BLaER1 (cell line): ENCODE results near the gene DHCR7.
A peak's percentile ranks its signal among the peaks of the same experiment; 100 is the strongest.

Source experiments
- H3K27ac ChIP-seq: shearing (Covaris generic); formaldehyde crosslinking; 2 replicates; pipeline ENCODE4 v1.8.1; 2022
- H3K27me3 ChIP-seq: shearing (Covaris generic); formaldehyde crosslinking; 2 replicates; pipeline ENCODE4 v1.8.1; 2022
- H3K36me3 ChIP-seq: shearing (Covaris generic); formaldehyde crosslinking; 2 replicates; pipeline ENCODE4 v1.8.1; 2022
- H3K4me1 ChIP-seq: shearing (Covaris generic); formaldehyde crosslinking; 2 replicates; pipeline ENCODE4 v1.8.1; 2022
- H3K4me2 ChIP-seq: shearing (Covaris generic); formaldehyde crosslinking; 2 replicates; pipeline ENCODE4 v1.8.1; 2022
- H3K4me3 ChIP-seq: shearing (Covaris generic); formaldehyde crosslinking; 2 replicates; pipeline ENCODE4 v1.8.1; 2022
- H3K9ac ChIP-seq: shearing (Covaris generic); formaldehyde crosslinking; 2 replicates; pipeline ENCODE4 v1.8.1; 2022
- H3K9me3 ChIP-seq: shearing (Covaris generic); formaldehyde crosslinking; 2 replicates; pipeline ENCODE4 v1.8.1; 2022
- H4K20me1 ChIP-seq: shearing (Covaris generic); formaldehyde crosslinking; 2 replicates; pipeline ENCODE4 v1.8.1; 2022
- Cebpa-rat ChIP-seq: shearing (Covaris generic); IDR thresholded peaks from 2 replicates; pipeline ENCODE4 v1.8.1; 2022

The DHCR7 gene, protein sequence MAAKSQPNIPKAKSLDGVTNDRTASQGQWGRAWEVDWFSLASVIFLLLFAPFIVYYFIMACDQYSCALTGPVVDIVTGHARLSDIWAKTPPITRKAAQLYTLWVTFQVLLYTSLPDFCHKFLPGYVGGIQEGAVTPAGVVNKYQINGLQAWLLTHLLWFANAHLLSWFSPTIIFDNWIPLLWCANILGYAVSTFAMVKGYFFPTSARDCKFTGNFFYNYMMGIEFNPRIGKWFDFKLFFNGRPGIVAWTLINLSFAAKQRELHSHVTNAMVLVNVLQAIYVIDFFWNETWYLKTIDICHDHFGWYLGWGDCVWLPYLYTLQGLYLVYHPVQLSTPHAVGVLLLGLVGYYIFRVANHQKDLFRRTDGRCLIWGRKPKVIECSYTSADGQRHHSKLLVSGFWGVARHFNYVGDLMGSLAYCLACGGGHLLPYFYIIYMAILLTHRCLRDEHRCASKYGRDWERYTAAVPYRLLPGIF

DNA sequence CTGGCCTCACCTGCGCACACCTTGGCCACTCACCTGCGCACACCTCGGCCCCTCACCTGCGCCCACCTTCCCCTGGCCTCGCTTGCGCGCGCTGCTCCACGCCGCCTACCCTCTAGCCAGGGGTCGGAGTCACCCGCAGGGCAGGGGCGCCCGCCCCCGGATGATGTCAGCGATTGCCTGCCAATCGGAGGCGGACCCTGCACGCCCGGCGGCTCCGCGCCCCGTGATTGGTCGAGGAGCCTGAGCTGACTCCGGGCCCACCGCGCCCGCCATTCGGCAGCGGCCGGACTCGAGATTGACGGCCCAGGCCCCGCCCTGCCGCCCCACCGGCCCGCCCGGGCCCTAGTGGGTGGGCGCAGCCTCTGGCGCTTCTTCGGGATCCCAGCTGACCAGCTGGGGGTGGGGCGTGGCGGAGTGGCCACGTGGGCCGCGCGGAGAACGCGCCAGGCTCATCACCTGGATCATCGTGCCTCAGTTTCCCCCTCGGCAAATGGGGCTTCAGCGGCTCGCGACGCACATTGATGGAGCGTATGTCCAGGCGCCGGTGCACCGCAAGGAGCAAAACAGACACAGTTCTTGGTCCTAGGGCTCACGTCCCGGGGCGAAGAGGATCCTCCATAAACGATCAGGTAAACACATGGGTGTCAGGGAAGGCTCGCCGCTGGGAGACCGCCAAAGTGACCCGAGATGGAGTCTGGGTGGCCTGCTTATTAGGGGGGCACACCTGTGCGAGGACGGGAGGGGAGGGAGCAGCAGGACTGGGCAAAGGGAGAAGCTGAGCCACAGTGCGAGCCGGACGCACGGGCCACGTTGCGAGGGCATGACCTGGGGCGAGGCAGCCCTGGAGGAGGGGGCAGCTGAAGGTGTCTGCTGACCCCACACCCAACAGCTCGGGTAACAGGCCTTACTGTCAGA is at the start of gene DHCR7:
Gene DHCR7 (minus strand): TSS at position 137 of the 915 bp plus-strand sequence. CDS start 3,441 bp downstream, outside the sequence.
- peak within 1 kb of the TSS; percentile 82 for H3K9ac ChIP-seq
- peak within 1 kb of the TSS; percentile 95 for H3K4me2 ChIP-seq
- H4K20me1 ChIP-seq = peaks cover 5% of the 10 kb centered on the region
- H3K36me3 ChIP-seq = peaks cover 35% of the 10 kb centered on the region
- H3K27ac ChIP-seq = peak within 1 kb of the TSS; percentile 62
- H3K9me3 ChIP-seq = peaks cover 17% of the 10 kb centered on the region
- H3K27me3 ChIP-seq = no peaks in the 10 kb centered on the region
- H3K4me3 ChIP-seq = peak within 1 kb of the TSS; percentile 78
- TF ChIP-seq Cebpa-rat = no peak
- peaks cover 54% of the 10 kb centered on the region for H3K4me1 ChIP-seq

DNA sequence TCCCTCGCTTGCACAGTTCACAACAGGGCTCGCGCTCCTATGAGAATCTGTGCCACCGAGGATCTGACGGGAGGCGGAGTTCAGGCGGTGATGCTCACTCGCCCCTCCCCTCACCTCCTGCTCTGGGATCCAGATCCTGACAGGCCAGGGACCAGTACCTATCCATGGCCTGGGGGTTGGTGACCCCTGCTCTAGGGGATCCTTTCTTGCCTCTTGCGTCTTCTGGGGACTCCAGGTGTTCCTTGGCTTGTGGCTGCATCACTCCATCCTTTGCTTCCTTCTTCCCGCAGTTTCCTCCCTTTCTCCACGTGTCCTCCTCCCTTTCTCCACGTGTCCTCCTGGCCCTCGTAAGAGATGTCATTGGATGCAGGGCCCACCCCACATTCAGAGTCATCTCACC is 48.2 kb upstream of the DHCR7 start:
- H3K9me3 ChIP-seq = peaks cover 42% of the 10 kb centered on the region
- H3K27me3 ChIP-seq = no peaks in the 10 kb centered on the region
- peak overlapping the region; percentile 70 for H3K27ac ChIP-seq
- H3K4me1 ChIP-seq = peaks cover 72% of the 10 kb centered on the region
- no peak overlapping the region for H3K4me2 ChIP-seq
- TF ChIP-seq Cebpa-rat = no peak
- H3K36me3 ChIP-seq = peaks cover 97% of the 10 kb centered on the region
- H3K4me3 ChIP-seq = 0 out of 2 replicates have a peak overlapping the region, but pooled peaks have one; percentile 10
- H4K20me1 ChIP-seq = no peaks in the 10 kb centered on the region
- no peak overlapping the region for H3K9ac ChIP-seq

DNA sequence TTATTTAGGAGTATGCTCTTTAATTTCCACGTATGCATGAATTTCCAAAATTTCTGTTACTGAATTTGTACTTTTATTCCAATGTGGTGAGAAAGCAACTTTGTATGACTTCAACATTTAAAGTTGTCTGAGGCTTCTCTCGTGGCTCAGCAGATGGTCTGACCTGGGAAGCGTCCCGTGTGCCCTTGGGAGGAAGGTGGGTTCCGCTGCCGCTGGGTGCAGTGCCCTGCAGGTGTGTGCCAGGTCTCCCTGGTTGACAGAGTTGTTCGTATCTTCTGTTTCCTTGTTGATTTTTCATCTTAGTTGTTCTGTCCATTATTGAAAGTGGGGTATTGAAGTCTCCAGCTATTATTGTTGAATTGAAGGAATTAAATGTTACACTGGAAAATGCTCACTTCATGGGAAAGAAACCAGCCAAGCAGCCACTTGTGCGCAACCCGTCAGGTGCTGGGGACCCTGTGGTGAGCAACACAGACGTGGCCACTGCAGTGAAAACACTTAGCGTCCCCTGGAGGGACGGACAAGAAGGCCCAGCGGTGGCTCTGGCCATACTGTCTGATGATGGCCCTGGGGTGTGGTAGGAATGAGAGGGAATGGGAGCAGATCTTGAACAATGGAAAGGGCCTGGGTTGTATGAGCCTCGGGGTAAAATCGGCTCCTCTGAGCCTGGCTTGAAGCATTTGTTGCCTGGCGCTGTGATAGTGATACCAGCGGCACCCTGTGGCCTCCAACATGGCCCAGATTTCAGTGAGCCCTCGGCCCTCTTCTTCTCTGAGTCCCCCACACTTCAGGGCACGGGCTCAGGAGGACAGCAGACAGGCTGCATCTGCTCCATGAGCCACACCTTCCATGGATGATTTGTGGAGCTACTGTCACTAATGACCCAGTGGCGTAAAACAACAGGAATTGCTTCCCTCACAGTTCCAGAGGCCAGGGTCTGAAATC is 47.4 kb upstream of the DHCR7 start:
- H3K27me3 ChIP-seq = no peaks in the 10 kb centered on the region
- H3K4me1 ChIP-seq = peaks cover 64% of the 10 kb centered on the region
- H3K4me3 ChIP-seq = 0 out of 2 replicates have a peak overlapping the region, but pooled peaks have one; percentile 10
- no peak for TF ChIP-seq Cebpa-rat
- no peak overlapping the region for H3K9ac ChIP-seq
- H3K4me2 ChIP-seq = peak overlapping the region; percentile 59
- H3K9me3 ChIP-seq = peaks cover 42% of the 10 kb centered on the region
- peak overlapping the region; percentile 70 for H3K27ac ChIP-seq
- no peaks in the 10 kb centered on the region for H4K20me1 ChIP-seq
- H3K36me3 ChIP-seq = peaks cover 97% of the 10 kb centered on the region

DNA sequence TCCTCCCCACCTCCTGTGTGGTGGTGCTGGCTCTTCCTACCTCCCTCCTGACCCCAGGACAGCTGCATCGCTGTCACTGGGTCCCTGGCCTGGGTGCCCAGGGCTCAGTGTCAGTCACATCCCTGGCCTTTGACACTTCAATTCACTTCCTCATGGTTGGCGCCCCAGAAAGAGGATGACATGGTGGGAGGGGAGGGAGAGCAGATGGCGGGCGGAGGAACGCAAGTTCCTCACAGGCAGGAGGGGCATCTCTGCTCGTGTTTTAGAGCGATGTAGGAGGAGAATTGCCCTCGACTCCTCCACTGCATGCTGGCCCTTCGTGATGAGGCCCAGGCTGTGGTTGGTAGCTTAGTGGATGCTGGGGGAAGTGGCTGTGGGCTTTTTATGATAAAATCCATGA is 43.7 kb upstream of the DHCR7 start:
- Histone ChIP-seq H3K9ac (no peak overlapping the region), H3K9me3 (peaks cover 15% of the 10 kb centered on the region), H3K4me3 (no peak overlapping the region), H4K20me1 (no peaks in the 10 kb centered on the region), H3K4me2 (no peak overlapping the region), H3K4me1 (peaks cover 49% of the 10 kb centered on the region), H3K27ac (no peak overlapping the region; the same call in 1 of the 2 replicates), H3K27me3 (no peaks in the 10 kb centered on the region), H3K36me3 (peaks cover 94% of the 10 kb centered on the region)
- TF ChIP-seq Cebpa-rat = no peak

GRCh38 chr11:71491531-71491930 is 43.3 kb upstream of the DHCR7 start:
- peaks cover 92% of the 10 kb centered on the region for H3K36me3 ChIP-seq

DNA sequence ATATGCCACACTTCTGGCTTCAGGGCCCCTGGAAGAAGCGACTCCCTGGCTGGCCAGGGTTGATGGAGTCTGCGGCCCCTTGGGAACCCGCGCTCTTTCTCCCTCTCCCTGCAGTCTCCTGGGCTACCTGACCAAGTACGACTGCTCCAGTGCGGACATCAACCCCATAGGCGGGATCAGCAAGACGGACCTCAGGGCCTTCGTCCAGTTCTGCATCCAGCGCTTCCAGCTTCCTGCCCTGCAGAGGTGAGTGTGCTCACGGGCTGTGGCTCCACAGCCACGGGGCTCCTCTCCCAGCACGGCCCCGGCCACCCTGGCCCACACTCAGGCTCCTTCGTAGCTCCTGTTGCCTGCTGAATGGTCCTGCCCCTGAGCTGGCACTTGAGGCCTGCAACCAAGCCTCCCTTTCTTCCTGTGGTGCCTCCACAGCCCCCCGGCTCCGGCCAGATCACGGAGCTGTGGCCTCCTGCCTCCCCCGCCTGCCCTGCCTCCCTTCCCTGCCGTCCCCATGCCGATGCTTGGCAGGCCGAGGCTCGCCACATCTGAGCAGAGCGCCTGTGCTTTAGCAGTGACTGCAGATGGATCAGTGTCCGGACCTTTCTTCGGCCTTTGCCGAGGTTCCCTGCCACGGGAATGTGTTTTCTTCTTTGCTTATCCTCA is 42.7 kb upstream of the DHCR7 start:
- H3K27me3 ChIP-seq = no peaks in the 10 kb centered on the region
- no peak overlapping the region for H3K4me2 ChIP-seq
- H3K9ac ChIP-seq = no peak overlapping the region
- peaks cover 92% of the 10 kb centered on the region for H3K36me3 ChIP-seq
- no peaks in the 10 kb centered on the region for H4K20me1 ChIP-seq
- no peak overlapping the region for H3K4me3 ChIP-seq
- peaks cover 41% of the 10 kb centered on the region for H3K4me1 ChIP-seq
- no peak overlapping the region for H3K27ac ChIP-seq
- TF ChIP-seq Cebpa-rat = no peak
- H3K9me3 ChIP-seq = peaks cover 4% of the 10 kb centered on the region

More at GRCh38 chr11:71491531-71491930, 43.3 kb upstream of the DHCR7 start:
- Histone ChIP-seq H3K4me2 (no peak overlapping the region), H4K20me1 (no peaks in the 10 kb centered on the region), H3K4me3 (no peak overlapping the region), H3K9me3 (peaks cover 11% of the 10 kb centered on the region), H3K9ac (no peak overlapping the region), H3K27ac (no peak overlapping the region; the same call in 1 of the 2 replicates), H3K27me3 (no peaks in the 10 kb centered on the region), H3K4me1 (peaks cover 47% of the 10 kb centered on the region)
- TF ChIP-seq Cebpa-rat = no peak

DNA sequence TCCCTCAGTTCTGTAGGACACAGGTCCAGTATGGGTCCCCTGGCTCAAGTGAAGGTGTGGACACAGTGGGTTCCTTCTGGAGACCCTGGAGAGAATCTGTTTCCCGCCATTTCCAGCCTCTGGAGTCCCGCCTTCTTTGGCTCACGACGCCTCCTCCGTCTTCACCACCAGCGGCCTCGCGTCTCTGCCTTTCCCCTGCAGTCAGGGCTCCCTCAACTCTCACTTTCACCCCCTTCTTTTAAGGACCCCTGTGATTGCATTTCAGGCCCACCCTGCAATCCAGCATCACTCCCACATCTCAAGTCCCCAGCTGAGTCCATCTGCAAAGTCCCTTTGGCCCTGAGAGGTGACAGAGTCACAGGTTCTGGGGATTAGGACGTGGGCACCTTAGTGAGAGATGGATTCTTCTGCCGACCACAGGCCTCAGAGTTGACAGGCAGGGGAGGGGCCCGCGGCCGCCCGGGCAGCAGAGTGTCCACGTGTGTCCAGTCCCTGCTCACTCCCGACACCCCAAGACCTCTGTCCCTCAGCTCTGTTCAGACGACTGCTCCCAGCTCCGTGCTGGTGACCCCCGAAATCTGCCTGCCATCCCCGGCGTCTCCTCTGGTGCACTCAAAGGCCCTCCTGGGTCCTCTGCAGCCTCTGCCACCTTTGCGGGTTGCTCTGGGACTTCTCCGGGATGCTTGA is 42.0 kb upstream of the DHCR7 start:
- Histone ChIP-seq H3K4me2 (no peak overlapping the region), H3K9ac (no peak overlapping the region), H3K9me3 (no peaks in the 10 kb centered on the region), H3K4me1 (peaks cover 34% of the 10 kb centered on the region), H3K4me3 (no peak overlapping the region), H3K27me3 (no peaks in the 10 kb centered on the region), H3K27ac (peak overlapping the region; percentile 45; the same call in 1 of the 2 replicates), H4K20me1 (no peaks in the 10 kb centered on the region), H3K36me3 (peaks cover 92% of the 10 kb centered on the region)
- TF ChIP-seq Cebpa-rat = no peak
